Fibroblast of skin of abdomen (primary cell): ENCODE data around the gene DPPA3. TPM values are rescaled to one million over a fixed set of nuclear protein-coding genes. Genes with fewer than 3 reads are reported as not detected.
"Not testable (repeated sequence)": the region's sequence is repeated elsewhere in the genome, so short reads cannot be mapped to it uniquely, and the experiment has no call there.

Source experiments
- DNase-seq: peaks from one replicate; pipeline ENCODE4 v3.0.0-alpha.2; 2013
- polyA plus RNA-seq, 2 experiments: library from polyadenylated mRNA; unstranded; fragments of 120-200 nt; gene quantifications; one replicate each; pipeline ENCODE4 v1.2.1, GENCODE V29; 2013; ENCODE audit not compliant: insufficient read length in 2 of 2

Gene DPPA3
- polyA plus RNA-seq (2013, experiment 1 of 2; ENCODE audit: insufficient read length): not detected
- polyA plus RNA-seq (2013, experiment 2 of 2; ENCODE audit: insufficient read length): not detected

- no peak for DNase-seq
Observed at GRCh38 chr12:7711133-7711532, at the start of gene DPPA3. DPPA3 (plus strand) TSS chr12:7711433; CDS start chr12:7711571, 138 bp downstream.

DNA sequence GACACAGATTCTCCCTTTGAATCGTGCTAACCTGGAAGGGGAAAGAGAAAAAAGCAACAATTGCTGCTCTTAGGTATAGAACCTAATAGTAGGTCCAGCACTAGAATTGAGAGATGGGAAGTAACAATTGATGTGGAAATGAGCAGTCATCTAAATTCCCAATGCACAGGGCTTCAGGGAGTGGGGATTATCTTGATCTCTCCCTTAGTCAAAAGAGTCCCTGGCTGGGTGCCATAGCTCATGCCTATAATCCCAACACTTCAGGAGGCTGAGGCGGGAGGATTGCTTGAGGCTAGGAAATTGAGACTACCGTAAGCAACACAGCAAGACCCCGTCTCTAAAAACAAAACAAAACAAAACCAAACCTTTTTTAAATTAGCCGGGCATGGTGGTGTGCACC, 49.5 kb upstream of the DPPA3 start:
- no peak for DNase-seq

GRCh38 chr12:7666595-7666994, 44.6 kb upstream of the DPPA3 start:
- no peak for DNase-seq

DNA sequence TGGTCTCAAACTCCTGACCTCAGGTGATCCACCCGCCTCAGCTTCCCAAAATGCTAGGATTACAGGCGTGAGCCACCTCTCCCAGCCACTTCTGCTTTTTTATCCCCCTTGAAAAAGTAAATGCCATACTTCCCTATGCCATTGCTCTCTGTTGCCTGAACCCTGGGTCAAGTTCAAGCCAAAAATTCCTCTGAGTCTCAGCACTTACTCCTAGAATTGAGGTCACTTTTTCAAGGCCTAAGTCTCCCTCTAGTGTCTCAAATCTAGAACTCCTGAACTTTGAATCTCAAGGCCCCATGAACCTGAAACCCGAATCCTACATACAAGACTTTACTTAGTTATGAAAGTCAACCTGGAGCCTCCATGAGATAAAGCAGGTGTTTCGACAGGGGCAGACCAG, 44.1 kb upstream of the DPPA3 start:
- peak; percentile 2 for DNase-seq

DNA sequence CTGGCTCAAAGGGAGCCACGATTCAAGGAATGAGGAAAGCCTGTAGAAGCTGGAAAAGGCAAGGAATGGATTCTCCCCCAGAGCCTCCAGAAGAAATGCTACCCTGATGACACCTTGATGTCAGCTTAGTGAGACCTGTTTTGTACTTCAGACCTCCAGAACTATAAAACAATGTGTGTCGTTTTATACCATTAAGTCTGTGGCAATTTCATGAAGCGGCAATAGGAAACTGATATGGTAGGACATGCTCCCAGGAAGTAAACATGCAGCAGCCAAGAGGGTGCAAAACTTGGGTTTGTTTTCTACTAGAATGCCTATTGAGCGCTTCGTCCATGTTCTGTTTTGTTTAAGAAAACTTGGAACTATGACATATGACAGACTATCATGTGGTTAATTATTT, 43.1 kb upstream of the DPPA3 start:
- no peak for DNase-seq

GRCh38 chr12:7675455-7675854, 35.8 kb upstream of the DPPA3 start:
- not testable (repeated sequence) for DNase-seq

- peak; percentile 47 for DNase-seq
Observed at GRCh38 chr12:7677432-7677888, 33.8 kb upstream of the DPPA3 start.

DNA sequence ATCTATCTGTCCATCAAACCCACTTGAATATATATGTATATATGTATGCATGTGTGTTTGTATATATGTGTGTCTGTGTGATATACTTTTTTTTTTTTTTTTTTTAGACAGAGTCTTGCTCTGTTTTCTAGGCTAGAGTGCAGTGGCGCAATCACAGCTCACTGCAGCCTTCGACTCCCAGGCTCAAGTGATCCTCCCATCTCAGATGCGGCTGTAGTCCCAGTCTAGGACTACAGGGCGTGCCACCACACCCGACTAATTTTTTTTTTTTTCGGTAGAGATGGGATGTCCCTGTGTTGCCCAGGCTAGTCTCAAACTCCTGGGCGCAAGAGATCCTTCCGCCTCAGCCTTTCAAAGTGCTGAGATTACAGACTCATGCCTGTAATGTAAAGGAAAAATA, 32.5 kb upstream of the DPPA3 start:
- no peak for DNase-seq

- DNase-seq: no peak
Observed at GRCh38 chr12:7679251-7680045, 31.8 kb upstream of the DPPA3 start.

- DNase-seq: no peak
Observed at GRCh38 chr12:7681535-7681934, 29.7 kb upstream of the DPPA3 start.

GRCh38 chr12:7693793-7694192, 17.4 kb upstream of the DPPA3 start:
- no peak for DNase-seq

DNA sequence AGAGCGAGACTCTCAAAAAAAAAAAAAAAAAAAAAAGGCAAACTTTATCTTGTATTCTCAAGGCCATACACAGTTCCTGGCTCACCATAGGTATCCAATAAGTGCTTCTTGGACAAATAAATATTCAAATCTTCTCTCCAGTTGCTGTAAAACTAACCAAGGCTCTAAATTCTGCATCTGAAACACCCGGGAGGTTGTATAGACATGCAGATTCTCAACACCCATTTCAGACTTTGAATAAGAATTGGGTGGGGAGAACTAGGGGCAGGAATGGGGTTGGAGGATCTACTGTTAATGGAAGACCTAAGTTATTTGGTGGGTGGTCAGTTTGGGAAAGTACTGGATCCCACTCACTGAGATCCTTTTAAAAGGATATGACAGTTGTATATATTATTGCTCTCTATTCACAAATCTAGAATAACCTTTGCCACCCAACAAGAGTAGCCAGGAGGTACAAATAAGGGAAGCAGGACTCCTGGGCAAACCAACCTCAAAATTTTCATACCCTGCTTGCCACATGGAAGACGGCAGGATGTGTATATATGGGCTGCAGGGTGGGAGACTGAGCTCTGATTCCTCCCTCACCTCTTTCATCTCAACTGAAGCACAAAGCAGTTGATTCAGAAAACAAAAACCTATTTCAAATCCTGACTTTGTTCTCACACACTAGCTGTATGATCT, 16.5 kb upstream of the DPPA3 start:
- DNase-seq: no peak

DNA sequence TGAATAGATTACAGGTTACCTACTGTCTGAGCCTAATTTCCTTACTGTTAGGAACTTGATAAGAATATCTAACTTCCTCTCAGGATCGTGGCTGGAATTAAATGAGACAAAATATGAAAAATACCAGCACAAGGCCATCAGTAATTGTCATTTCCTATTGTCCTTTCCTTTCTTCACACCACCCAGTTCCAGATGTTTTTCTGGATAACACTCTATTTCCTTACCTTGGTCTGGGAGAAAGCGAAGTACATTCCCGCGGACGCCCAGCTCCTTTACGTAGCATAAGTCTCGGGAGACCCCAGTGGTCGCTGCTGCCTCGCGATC, 16.0 kb upstream of the DPPA3 start:
- DNase-seq: no peak

- peak; percentile 25 for DNase-seq
Observed at GRCh38 chr12:7695566-7696197, 15.6 kb upstream of the DPPA3 start, which contains the start of gene GDF3. GDF3 (minus strand) TSS chr12:7695775; CDS start chr12:7695728, 47 bp downstream.

- DNase-seq: no peak
Observed at GRCh38 chr12:7705846-7706245, 5.4 kb upstream of the DPPA3 start.

GRCh38 chr12:7709969-7710675, 1.1 kb upstream of the DPPA3 start:
- no peak for DNase-seq

- DNase-seq: no peak
Observed at GRCh38 chr12:7712841-7713442, 1.7 kb downstream of the DPPA3 start.

- DNase-seq: peak; percentile 6
Observed at GRCh38 chr12:7716381-7716780, 5.1 kb downstream of the DPPA3 start.

DNA sequence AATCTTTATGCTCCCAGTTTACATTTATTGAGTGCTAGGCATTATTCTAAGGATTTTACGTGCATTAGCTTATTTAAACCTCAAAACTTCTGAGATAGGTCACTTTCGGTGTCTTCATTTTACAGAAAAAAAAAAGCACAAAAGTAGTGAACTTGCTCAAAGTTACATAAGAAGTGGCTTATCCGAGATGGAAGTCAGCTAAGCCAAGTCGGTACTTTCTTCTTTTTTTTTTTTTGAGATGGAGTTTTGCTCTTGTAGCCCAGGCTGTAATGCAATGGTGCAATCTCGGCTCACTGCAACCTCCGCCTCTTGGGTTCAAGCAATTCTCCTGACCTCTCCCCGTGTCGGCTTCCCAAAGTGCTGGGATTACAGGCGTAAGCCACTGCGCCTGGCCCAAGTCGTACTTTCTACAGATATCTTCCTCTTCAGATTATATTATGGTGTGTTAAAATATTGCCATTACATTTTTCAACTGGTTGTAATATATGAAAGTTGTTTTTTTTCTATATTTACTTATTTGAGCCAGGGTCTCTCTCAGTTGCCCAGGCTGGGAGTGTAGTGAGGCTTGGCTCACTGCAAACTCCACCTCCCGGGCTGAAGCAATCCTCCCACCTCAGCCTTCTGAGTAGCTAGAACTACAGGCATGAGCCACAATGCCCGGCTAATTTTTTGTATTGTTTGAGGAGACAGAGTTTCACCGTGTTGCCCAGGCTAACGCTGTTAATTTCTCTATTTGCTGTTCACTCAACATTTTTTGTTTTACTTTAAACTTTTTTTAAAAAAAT, 8.9 kb downstream of the DPPA3 start:
- DNase-seq: no peak

DNA sequence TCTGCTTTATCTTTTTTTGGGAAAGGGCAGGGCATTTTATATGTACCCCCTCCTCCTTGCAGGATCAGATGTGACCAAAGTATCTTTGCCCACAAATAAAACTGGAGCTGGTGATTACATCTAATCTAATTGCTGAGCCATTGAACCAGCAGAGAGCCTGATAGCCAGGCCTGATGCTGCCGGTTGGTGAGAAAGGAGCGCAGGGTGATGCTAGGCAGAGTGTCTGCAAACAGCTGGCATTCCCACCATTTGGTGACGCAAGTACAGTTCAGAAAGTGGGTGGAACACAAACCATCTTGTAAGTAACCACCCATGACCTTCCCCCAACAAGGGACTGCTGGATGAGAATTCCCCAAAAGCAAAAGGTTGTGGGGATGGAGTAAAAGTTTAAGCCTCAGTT, 12.7 kb downstream of the DPPA3 start:
- DNase-seq: no peak

DNA sequence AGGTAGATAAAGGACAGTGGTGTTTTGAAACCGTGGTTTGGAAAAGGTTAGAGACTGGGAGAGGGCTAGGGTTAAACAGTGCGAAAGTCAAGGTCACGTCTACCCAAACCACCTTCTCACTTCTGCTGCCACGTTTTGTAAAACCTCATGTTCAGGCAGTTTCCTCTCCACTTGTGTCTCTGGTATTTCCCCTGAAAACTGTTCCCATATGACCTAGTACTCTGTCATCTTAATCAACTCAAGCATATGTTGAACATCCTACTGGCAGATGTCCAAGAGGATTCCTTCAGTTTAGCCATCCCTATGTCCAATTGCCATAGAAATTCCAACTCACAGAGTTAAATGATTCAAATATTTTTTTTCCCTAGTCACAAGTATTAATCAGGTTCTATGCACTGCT, 18.5 kb downstream of the DPPA3 start:
- DNase-seq: peak; percentile 61
